HTR-8/SVneo (cell line): ENCODE results near the gene MZB1.
"Not testable (repeated sequence)": the region's sequence is repeated elsewhere in the genome, so short reads cannot be mapped to it uniquely, and the experiment has no call there.

Source experiments
- DNase-seq: peaks from one replicate; pipeline ENCODE4 v3.0.0; 2011; ENCODE audit warnings: low spot score, mixed read lengths; ENCODE audit not compliant: insufficient read length
- FAIRE-seq: peaks from 2 replicates; lab custom pipeline; 2011; peaks lifted over from hg19 to GRCh38; lab: Jason Lieb, UNC

Gene MZB1

DNA sequence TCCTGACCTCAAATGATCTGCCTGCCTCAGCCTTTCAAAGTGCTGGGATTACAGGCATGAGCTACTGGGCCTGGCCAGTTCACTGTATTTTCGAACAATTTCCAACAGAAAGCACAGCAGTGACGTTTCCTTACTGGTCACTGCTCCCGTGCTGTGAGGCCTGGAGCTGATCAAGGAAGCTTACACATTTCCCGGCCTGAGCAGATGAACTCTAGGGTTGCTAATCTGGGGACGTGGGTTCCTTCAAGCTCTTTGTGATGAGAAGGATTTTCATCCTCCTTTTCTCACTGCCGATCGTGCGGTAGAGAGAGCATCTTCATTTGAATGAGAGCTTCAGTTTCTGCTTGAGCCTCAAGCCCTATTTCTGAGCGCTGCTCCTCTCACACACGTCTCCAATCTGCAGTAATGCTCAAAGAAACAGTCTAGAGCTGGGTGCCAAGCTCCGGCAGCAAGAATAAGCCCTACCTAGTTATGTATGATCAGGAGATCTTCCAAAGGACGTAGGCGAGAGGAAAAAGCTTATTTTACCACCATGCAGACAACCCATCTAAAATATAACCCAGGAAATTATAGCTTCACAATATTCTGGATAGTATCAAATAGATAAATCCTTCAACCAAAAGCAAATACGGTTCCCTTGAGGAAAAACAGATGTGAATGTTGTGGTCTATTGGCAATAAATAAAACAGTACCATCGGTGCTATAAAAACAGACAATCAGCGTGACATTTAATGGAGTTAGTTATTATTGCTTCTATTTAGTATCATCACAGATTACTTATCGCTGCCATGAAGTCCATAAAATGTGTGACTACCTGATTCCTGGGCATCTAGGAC lies 21.5 kb upstream of the MZB1 start:
- no peak for DNase-seq
- FAIRE-seq: no peak

- DNase-seq (no peak), FAIRE-seq (no peak)
These were observed 20.6 kb upstream of the MZB1 start for GRCh38 chr5:139410121-139410992.

- FAIRE-seq, DNase-seq: not testable (repeated sequence)
These were observed 19.4 kb upstream of the MZB1 start for GRCh38 chr5:139409116-139409515.

DNA sequence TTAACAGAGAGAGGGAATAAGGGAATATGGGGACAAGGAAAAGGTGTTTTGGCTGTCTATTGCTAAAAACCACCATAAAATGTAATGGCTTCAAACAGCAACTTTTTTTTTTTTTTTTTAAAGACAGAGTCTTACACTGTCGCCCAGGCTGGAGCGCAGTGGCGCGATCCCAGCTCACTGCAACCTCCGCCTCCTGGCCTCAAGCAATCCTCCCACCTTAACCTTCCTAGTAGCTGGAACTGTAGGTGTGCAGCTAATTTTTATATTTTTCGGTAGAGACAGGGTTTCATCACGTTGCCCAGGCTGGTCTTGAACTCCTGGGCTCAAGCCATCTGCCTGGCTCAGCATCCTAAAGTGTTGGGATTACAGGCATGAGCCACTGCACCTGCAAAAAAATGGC lies 18.5 kb upstream of the MZB1 start:
- FAIRE-seq (no peak), DNase-seq (no peak)

DNA sequence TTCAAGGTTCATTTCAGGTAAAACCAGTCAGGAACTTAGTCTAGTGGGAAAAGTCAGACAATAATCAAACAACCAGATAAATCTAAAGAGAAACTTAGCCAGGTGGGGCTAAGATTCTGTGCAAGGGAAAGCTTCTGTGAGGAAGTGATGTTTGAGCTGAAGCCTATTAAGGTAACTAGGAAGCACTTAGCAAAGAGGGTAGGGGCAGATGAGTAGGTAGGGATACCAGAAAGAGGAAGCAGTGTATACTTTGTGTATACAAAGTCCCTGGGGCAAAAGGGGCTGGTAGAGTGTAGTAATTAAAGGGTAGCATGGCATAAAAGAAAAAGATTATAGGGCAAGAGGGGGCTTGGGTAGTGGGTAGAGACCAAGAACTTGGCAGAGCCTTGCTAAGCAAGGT lies 17.8 kb upstream of the MZB1 start:
- no peak for DNase-seq
- FAIRE-seq: no peak

DNA sequence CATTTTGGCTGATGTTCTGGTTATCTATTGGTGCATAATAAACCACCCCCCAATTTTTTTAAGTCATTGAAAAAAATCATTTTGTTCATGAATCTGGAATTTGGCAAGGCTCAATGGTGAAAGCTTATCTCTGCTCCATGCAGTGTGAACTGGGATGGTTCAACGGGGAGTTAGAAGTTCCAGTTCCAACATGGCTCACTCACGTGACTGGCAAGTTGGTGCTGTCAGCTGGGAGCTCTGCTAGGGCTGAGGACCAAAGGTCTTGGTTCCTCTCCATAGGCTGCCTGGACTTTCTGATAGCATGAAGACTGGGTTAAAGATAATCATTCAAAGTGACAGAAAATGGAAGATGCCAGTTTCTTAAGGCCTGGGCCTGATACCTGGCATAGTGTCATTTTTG lies 17.2 kb upstream of the MZB1 start:
- no peak for DNase-seq
- no peak for FAIRE-seq

GRCh38 chr5:139404484-139404840 lies 14.7 kb upstream of the MZB1 start:
- no peak for FAIRE-seq
- no peak for DNase-seq

DNA sequence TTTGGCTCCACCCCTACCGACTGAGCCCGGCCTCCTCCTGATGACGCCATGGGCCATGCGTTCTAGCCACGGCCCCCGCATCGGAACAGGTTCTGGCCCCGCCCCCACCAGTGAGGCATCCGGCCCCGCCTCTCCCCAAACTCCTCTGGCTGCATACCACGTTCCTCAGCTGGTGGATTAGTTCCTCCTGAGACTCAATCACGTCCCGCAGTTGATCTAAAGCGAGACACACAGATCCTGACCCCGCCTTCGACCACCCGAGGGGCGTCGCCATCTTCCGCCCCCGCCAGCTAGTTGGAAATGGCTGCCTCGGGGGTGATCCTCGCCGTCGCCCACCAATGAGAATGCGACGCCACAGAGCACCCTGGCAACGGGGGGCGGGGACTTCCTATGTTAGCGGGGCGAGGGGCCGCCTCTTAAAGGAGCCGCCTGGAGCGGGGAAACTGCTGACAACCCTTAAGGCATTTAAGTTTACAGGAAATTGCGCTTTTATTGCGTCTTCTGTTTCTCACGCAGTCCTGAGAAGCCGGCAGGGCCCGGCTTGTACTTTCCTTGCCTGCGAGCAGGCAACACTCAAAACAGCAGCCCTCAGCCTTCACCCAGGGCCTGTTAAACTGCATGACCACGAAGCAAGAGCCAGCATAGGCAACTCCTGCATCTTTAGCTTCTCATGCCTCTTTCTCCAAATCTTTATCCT lies 14.2 kb upstream of the MZB1 start, which contains the start of gene SPATA24:
Gene SPATA24 (minus strand): TSS at position 303 of the 697 bp plus-strand sequence. CDS start 29 bp downstream, at position 274.
- DNase-seq: peak; percentile 98
- peak; percentile 83 for FAIRE-seq

GRCh38 chr5:139403418-139403786 lies 13.7 kb upstream of the MZB1 start:
- no peak for FAIRE-seq
- no peak for DNase-seq

DNA sequence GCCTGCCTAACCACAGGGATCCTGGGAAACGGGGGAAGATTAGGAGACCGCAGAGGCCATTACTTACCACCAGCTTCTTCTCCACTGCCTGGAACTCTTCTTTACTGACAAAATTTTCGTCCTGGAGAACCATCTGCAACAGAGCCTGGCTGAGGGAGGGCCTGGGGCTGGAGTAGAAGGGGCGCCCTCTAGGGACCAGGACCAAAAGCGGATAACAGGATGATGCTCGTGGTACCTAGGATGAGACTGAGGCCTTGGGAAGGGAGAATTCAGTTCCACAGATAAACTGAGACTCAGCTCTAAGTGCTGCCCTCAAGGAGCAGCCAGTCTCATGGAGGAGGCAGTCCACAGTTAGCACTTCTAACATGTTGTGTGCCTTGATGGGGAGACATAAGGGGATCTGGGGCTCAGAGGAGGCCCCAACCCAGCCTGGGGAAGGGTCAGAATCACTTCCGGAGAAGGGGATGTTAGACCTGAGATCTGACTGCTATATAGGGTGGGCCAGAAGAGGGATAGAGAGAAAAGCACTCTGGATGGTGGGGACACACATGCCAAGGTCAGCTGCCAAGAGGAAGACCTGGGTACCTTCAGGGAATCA lies 12.9 kb upstream of the MZB1 start:
- no peak for DNase-seq
- FAIRE-seq: no peak

GRCh38 chr5:139401546-139401945 lies 11.8 kb upstream of the MZB1 start:
- FAIRE-seq (no peak), DNase-seq (no peak)

DNA sequence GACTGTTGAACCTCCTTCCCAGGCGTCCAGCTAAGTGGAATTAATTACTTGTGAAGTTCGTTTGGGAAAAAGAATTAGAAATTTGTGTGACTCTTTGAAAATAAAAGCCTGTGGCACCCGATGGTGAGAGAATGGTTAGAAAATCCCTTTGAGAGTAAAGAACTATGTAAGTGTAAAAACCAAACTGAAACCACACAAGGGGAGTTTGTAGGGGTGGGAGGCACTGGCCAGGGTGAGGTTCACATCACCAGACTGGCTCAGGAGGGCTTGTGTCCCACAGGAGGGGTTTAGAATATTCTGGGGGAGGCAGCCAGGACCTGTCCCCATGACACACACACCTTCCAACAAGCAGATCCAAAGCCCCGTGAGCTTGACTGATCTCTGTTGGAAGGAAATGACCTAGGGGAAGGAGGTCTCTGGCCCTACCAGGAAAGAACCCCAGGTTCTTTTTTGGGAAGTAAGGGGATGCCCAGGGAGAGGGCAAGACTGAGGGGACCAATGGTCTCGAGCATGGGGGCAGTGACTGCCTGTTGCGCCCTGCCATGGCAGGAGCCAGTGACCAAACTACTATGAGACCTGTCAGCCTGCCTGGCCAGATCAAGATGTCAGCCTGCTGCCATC lies 9.9 kb upstream of the MZB1 start:
- DNase-seq (no peak), FAIRE-seq (no peak)

GRCh38 chr5:139397921-139398320 lies 8.2 kb upstream of the MZB1 start:
- DNase-seq: no peak

DNA sequence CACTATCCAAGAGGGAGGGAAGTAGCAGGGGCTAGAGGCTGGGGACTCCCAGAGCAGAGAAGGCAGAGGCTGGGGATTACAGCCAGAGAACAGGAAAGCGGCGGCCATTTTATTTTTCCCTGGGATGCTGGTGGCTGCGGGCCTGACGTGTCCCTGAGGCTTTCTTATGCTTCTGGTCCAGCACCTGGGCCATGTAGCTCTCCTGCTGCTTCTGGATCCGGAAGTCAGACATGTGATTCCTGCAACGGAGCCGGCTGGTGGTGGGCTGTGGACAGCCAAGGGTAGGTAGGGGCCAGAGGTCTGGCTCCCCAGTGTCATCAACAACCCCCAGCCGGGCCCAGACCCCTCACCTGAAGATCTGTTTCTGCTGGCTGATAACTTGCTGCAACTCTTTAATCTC lies 7.0 kb upstream of the MZB1 start:
- DNase-seq (no peak), FAIRE-seq (no peak)

More at GRCh38 chr5:139397921-139398320, 8.2 kb upstream of the MZB1 start:
- no peak for FAIRE-seq

- DNase-seq (no peak), FAIRE-seq (no peak)
These were observed 6.3 kb upstream of the MZB1 start for GRCh38 chr5:139395844-139396640.

DNA sequence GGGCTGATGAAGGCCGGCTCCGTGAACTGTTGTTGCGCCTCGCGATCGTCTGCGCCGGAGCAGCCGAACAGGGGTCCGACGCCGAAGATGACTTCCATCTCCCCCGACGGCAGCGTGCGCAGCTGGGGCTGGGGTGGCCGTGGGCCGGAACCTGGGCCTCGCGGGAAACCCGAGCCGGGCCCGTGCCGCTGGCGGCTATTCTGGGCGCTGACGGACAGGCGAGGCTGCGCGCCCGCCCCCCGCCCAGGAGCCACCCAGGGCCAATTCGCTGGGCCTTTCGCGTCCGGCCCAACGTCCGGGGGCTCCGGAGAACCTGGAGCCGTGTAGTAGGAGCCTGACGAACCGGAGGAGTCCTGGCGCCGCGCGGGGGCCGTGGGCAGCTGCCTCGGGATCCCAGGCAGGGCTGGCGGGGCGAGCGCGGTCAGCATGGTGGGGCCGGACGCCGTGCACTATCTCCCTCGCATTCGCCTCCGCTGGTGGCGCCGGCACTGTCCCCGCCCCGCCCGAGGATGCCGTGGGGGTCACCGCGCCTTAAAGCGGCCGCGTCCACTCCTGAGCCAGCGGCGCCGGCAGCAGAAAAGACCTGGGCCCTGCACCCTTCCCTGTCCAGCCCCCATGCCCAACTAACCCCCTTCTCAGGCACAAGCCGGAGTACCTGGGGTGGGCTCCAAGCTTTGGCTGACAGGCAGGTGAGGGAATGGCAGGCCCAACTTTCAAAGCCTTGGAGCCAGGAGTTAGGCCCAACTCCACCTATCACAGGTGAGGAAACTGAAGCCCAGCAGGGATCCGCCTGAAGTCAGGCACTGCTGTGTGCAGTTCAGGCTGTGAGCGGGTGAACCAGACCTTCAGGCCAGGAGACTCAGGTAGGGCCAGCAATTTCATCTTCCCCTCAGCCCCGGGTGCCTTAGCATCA lies 5.2 kb upstream of the MZB1 start, which contains the start of gene PROB1:
Gene PROB1 (minus strand): TSS at position 451 of the 913 bp plus-strand sequence. CDS start 23 bp downstream, at position 428.
- no peak for DNase-seq
- no peak for FAIRE-seq

GRCh38 chr5:139394123-139394653 lies 4.5 kb upstream of the MZB1 start:
- no peak for DNase-seq
- FAIRE-seq: no peak
